Coronary artery (tissue), 2 donors: ENCODE measurements around the gene GLYATL1.

ENCODE experiments used
- DNase-seq: peaks from one replicate; pipeline ENCODE4 v3.0.0-alpha.2; 2017; ENCODE audit warnings: low spot score
- H3K27ac ChIP-seq, 2 donors: fragments of 200-600 bp; sonication (generic); one replicate each; pipeline ENCODE4 v1.5.1; 2016 to 2019
- H3K4me3 ChIP-seq: fragments of 200-600 bp; sonication (generic); 2 replicates; pipeline ENCODE4 v1.5.1; 2016; ENCODE audit warnings: mild to moderate bottlenecking, moderate library complexity
- CTCF ChIP-seq: fragments of 200-600 bp; sonication (generic); IDR thresholded peaks from one replicate; pipeline ENCODE4 v1.5.1; 2019; ENCODE audit warnings: antibody characterized with exemption

Gene GLYATL1

GRCh38 chr11:58934945-58935513 lies 4.3 kb upstream of the GLYATL1 start:
- Histone ChIP-seq H3K27ac (no peak overlapping the region), H3K4me3 (no peak overlapping the region)
- no peak for TF ChIP-seq CTCF
- DNase-seq, result no peak

DNA sequence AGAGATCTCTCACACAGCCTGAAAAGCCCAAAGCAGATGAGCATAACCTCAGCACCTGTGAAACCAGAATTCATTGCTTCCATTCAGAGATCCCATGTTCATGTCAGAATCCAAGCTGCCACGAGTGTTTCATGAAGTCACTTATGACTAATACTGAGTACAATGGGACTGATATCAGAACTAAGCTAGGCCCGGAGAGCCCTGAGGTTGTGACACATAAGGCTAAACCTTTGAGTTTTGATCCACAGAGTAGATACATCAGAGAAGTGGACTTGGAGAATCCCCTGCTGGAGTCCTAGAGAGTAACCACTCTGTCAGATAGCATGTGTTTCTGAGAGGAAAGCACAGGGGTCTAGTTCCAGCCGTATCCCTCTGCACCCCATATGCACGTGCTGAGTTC lies 890 bp upstream of the GLYATL1 start:
- TF ChIP-seq CTCF, result no peak
- H3K27ac ChIP-seq, result no peak overlapping the region
- no peak overlapping the region for H3K4me3 ChIP-seq
- DNase-seq, result no peak

DNA sequence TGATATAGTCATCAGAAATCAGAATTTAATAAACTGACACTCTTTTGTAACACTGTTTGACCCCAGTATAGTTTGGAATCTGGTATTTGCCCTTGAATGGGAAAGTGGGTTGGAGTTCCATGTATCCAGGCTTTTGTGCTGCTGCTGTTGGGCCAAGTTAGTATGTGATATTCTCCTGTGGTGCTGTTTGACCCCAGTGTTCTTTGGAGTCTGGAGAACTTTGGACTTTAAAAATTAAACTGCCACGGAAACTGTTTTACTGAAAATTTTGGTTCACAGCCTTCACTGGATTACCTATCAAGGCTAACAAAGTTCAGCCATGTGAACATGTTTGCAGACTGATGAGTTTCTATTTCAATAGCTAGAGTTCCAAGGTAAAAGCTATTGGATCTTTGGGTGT lies 740 bp downstream of the GLYATL1 start:
- Histone ChIP-seq H3K27ac (no peak overlapping the region), H3K4me3 (no peak overlapping the region)
- DNase-seq, result no peak
- TF ChIP-seq CTCF, result no peak

DNA sequence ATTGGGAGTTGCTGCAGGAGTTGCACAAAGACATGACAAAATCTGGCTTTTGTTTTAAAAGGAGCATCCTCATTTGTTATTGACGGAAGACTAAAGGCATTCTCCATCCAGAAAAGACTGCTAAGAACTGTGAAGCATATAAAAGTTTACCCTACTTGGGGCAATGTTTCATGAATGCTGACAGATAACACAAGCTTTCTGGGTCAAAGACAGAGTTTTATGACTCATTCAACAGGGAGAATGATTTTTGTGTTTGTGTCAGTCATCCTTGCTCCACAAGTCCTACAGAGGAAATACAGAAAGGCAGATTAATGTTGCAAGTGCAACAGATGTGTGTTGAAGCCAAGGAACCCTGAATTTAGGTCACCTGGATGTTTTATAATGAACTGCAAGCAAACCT lies 2.5 kb downstream of the GLYATL1 start:
- DNase-seq, result no peak
- Histone ChIP-seq H3K4me3 (no peak overlapping the region), H3K27ac (no peak overlapping the region)
- no peak for TF ChIP-seq CTCF

DNA sequence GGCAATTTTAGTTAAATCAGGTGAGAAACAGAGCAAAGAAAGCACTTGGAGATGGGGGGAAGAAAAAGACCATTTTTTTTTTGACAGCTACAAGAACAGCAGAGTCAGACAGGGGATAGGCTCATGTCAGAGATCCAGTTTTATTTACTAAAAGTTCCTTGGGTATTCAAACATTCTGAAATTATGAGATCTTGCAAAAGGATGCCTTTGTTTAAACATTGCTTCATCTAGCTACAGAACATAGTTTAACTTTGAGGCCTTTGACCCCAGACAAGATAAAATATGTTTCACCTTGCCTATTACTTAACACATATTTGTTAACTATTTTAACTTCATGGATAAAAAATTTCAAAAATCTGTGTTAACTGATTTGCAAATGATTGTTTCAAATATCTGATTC lies 6.4 kb downstream of the GLYATL1 start:
- Histone ChIP-seq H3K4me3 (no peak overlapping the region), H3K27ac (no peak overlapping the region)
- no peak for DNase-seq
- TF ChIP-seq CTCF, result no peak

DNA sequence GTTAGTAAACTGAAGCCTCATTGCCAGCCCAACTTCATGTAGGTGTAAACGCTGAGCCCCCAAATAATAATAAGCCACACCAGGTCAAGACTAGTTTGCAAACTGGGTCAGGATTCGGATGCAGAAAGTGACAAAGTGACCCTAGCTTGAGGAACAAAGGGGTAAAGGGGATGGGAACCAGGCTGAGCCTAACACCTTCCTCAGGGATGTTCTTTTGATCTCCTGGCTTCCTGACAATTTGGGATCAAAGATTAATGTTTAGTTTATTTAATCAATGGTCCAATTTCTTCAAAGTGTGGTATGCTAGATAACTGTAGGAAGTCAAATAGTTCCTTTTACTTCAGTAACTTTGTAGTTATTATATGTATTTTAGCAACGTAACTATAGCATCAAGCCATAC lies 9.9 kb downstream of the GLYATL1 start:
- Histone ChIP-seq H3K4me3 (no peak overlapping the region), H3K27ac (no peak overlapping the region)
- DNase-seq, result no peak
- no peak for TF ChIP-seq CTCF

DNA sequence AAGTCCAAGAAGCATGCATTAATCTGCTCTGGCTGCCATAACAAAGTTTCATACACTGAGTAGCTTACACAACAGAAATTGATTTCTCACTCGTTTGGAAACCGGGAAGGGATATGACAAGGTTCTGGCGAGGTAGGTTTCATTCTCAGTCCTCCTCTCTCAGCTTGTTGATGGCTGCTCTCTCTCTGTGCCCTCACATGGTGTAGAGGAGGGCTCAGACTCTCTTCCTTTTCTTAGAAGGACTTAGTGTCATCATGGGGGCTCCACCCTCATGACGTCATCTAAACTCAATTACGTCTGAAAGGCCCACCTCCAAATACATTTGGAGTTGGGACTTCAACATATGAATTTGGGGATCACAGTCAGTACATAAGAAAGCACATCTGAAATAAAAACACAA lies 18.6 kb downstream of the GLYATL1 start:
- no peak overlapping the region for H3K4me3 ChIP-seq
- DNase-seq, result no peak
- no peak for TF ChIP-seq CTCF
- no peak overlapping the region for H3K27ac ChIP-seq
